Stimulated activated CD4-positive, alpha-beta T cell treated with anti-CD3 and anti-CD28 coated beads, Interleukin-12 subunit alpha, Interleukin-12 subunit beta, amount 100 ng/mL, for 24 hours (primary cell): ENCODE results near the gene ZMYND8.
"Not testable (repeated sequence)": the region's sequence is repeated elsewhere in the genome, so short reads cannot be mapped to it uniquely, and the experiment has no call there.

Experiments used
- DNase-seq, 2 experiments: peaks; one replicate each; pipeline ENCODE4 v3.0.0-alpha.2; 2020; ENCODE audit warnings: low read depth in 2 of 2

Gene ZMYND8

GRCh38 chr20:47310729-47311128, 45.8 kb downstream of the ZMYND8 start:
- DNase-seq, result no peak

DNA sequence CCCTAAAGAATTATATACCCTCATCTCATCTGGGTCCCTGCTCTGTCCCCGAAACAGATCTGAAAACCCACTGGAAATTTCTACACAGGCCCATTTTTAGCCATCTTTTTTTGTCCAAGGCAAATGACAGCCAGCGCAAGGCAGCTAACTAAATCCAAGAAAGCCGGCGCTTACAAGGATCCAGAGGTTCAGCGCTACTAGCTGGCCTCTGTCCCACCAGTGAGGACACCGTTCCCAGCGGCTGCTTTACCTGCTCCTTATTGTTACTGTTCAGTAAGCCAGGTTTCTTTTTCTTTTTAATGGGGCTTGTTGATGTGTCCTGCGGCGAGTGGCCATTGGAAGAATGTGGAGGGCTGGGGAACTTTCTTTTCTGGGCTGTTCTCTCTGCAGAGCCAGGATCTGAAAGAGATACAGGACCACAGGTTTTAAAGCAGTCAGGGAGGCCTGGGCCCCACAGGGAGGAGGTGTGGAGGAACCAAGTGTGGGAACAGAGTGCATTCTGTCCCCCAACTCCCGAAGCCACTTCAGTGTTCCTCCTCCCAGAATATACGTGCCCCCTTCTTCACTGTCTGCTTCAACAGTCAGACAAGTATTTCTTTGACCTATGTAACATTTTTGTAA, 46.6 kb downstream of the ZMYND8 start:
- DNase-seq, result no peak

GRCh38 chr20:47309394-47309793, 47.1 kb downstream of the ZMYND8 start:
- DNase-seq, result no peak

GRCh38 chr20:47307569-47307968, 48.9 kb downstream of the ZMYND8 start:
- DNase-seq, result not testable (repeated sequence)

- no peak for DNase-seq
These were observed 49.6 kb downstream of the ZMYND8 start for GRCh38 chr20:47306755-47307370.

- DNase-seq, result no peak
These were observed 50.4 kb downstream of the ZMYND8 start for GRCh38 chr20:47306095-47306494.

DNA sequence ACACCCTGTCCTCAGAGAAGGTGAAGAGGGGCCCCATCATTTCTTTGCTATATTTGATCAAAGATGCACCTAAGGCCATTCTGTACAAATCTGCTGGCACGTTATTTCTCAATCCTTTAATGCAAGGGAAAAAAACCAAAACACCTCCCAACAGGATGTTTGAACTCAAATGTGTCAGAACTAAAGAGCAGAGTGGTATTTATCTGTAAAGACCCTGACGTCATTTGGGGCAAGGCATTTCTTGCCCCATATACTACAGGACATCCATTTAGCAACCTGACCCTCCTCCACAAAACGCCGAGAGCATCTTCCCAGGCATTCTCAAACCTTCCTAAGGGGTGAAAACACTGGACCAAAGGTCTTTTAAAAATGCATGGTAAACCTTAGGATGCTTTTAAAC, 50.8 kb downstream of the ZMYND8 start:
- DNase-seq, result no peak

- no peak for DNase-seq
These were observed 52.2 kb downstream of the ZMYND8 start for GRCh38 chr20:47304287-47304686.

- no peak for DNase-seq
These were observed 52.8 kb downstream of the ZMYND8 start for GRCh38 chr20:47303736-47304135.

- DNase-seq, result no peak
These were observed 56.4 kb downstream of the ZMYND8 start for GRCh38 chr20:47300071-47300470.

GRCh38 chr20:47298624-47299023, 57.9 kb downstream of the ZMYND8 start:
- no peak for DNase-seq

DNA sequence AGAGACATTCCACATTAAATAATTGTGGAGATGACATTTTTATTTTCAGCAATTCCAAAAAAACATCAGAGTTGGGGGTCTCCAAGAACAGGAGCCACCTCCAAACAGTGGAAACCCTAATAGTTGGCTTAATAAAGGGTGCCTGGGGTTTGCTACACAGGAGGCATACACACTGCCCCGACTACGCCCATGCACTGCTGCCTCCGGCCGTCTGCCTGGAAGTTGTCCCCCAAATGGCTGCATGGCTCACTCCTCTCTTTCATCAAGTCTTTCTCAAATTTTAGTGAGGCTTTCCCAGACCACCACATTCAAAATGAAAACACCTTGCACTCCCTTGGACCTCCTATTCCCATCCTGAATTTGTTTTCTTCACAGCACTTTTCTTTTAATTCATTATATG, 58.8 kb downstream of the ZMYND8 start:
- no peak for DNase-seq

DNA sequence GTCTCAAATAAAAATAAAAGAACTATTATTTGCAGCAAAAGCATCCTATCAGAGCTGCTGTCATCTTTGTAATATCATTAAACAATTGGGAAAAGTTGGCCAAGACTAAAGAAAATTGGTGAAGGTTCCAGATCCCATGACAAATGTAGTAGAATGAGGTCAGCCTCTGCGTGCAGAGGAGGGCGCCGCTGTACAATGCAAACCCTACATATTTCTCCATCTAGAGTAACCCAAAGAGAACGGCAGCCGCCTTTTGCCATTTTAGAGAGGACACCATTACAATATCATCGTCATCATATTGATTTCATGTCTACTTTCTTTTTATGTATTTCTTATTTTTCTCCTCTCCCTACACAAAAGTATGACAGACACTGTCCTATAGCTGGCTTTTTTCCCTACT, 59.5 kb downstream of the ZMYND8 start:
- no peak for DNase-seq

DNA sequence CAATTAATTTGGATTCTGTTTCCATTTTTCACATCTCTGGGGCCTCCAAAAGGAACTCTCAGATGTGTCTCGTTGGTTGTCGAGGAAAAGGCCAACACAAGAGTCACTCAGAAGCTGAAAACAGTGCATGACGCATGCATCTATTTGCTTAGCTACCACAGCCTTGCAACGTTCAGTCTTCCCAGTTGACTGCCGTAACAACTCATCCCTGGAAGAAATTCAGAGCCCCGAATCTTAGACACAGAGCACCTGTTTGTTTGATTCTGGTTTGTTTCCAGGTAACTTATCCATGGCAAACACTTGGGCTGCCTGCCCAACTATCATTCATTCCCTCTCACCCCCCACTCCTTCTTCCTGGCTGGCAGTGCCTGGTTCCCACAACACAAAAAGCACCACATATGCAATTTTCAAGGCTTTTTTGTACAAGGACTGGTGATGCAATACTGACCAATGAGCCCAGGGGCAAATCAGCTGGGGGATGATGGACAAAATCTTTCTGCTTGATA, 60.5 kb downstream of the ZMYND8 start:
- no peak for DNase-seq

DNA sequence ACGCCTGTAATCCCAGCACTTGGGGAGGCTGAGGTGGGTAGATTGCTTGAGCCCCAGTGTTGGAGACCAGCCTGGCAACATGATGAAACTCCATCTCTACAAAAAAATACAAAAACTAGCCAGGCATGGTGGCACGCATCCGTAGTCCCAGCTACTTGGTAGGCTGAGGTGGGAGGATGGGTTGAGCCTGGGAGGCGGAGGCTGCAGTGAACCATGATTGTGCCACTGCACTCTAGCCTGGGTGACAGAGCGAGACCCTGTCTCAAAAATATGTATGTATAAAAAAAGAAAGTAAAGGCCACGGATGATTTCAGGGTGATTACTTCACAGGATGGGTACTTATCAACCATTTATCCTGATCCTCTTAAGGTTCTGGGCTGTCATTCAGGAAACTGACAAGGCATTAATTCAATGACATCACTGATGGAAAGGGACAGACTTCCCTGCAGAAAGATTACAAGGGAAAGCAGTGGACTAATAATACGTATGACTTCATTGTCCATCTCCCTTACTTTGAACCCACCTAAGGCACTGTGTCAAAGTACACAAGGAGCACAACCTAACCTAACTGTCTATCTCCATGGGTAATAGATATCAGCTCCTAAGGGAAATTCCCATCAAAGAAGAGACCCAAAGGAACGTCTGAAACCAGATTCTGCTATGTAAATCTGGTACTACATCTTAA, 61.2 kb downstream of the ZMYND8 start:
- no peak for DNase-seq

DNA sequence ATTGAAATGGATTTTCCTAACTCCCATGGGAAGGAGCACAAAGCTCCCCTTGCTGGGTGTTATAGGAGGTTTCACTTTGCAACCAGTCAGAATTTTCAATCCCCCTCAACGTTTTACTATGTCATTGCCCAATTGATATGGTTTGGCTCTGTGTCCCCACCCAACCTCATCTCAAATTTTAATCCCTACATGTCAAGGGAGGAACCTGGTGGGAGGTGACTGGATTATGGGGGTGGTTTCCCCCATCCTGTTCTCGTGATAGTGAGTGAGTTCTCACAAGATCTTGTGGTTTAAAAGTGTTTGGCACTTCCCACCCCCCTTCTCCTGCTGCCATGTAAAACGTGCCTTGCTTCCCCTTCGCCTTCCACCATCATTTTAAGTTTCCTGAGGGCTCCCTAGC, 62.9 kb downstream of the ZMYND8 start:
- no peak for DNase-seq

DNA sequence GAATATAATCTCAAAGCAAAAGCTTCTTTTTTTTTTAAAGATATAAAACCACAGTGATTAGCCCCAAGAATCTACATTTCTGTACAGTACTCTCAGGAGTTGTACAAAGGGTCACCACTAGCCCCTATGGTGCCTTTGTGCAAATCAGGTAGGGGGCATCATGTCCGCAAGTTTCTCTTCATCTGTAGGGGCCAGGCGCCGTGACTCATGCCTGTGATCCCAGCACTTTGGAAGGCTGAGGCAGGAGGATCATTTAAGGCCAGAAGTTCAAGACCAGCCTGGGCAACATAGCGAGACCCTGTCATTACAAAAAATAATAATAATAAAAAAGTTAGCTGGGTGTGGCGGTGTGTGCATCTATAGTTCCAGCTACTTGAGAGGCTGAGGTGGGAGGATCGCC, 63.9 kb downstream of the ZMYND8 start:
- DNase-seq, result no peak

DNA sequence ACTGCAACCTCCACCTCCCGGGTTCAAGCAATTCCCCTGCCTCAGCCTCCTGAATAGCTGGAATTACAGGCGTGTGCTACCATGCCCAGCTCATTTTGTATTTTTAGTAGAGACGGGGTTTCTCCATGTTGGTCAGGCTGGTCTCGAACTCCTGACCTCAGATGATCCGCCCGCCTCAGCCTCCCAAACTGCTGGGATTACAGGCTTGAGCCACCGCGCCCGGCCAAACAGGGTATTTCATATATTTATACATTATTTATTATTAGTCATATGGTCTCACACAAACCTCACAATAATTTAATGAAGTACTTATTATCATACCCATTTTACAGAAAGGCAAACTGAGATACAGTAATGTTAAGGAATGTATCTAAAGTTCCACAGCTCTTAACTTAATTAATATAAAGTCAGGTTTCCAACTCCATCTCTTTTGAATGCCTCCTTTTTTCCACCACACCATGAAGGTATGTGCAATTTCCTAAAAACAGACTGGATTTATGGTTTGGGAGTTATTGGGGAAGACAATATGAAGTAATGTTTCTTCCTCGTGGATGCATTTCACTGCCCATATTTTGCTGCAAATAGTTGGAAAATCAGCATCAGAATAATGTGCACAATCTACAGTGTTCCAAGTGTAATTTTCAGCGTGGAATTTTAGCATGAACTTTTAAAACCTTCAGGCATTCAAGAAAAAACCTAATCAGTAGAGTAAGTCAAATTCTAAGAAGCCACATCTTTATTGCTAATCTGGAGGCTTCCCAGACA, 65.7 kb downstream of the ZMYND8 start:
- DNase-seq, result no peak

DNA sequence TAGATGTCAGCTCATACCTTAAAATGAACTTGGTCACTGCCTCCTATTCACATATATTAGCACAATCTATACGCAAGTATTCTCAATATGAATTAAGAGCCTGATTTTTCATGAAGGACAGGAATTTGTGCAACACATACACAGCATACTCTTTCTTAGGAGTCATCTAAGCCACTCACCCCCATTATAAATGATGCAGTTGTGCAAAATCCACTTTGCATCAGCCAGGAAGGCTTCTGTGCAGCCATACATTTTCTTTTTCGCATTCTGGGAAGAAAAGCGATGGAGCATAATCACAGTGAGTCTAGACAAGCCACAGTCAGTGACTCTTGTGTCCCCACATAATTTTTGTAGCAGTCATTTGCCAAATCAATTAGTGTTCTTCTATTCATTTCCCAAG, 66.5 kb downstream of the ZMYND8 start:
- no peak for DNase-seq

GRCh38 chr20:47289096-47289495, 67.4 kb downstream of the ZMYND8 start:
- DNase-seq, result no peak

- DNase-seq, result not testable (repeated sequence)
These were observed 68.0 kb downstream of the ZMYND8 start for GRCh38 chr20:47288530-47288929.

DNA sequence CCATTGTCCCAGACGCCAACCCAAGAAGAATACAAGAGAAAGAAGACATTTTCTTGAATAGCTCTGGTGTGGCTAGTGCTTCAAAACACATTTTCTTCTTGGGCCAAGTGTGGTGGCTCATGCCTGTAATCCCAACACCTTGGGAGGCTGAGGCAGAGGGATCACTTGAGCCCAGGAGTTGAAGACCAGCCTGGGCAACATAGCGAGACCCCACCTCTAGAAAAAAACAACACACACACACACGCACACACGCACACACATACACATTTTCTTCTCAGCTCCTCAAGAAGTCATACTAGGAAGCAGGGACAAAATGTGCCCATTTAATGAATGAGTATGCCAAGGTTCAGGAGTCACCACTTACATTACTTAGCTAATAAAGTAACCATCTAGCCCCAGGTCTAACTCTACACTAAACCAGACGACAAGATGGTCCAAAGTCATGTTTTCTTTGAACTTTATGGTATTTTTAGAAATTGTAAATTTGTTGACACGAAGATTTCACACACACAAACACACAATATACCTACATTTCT, 68.8 kb downstream of the ZMYND8 start:
- DNase-seq, result no peak
